C4-2B (cell line): ENCODE data around the gene RBBP8NL.
A peak's percentile ranks its signal among the peaks of the same experiment; 100 is the strongest.
"Not testable (repeated sequence)": the region's sequence is repeated elsewhere in the genome, so short reads cannot be mapped to it uniquely, and the experiment has no call there.

Experiments used
- H3K27ac ChIP-seq: fragments of 450-650 bp; 2 replicates; pipeline ENCODE4 v1.5.1; 2017
- ZFX ChIP-seq: fragments of 450-650 bp; IDR thresholded peaks from 2 replicates; pipeline ENCODE4 v1.6.1; 2017
- TF ChIP-seq, protein P1 (sequence below): fragments of 450-650 bp; conservative IDR thresholded peaks from 2 replicates; pipeline ENCODE4 v1.5.1; 2017; ENCODE audit warnings: mild to moderate bottlenecking

Gene RBBP8NL

DNA sequence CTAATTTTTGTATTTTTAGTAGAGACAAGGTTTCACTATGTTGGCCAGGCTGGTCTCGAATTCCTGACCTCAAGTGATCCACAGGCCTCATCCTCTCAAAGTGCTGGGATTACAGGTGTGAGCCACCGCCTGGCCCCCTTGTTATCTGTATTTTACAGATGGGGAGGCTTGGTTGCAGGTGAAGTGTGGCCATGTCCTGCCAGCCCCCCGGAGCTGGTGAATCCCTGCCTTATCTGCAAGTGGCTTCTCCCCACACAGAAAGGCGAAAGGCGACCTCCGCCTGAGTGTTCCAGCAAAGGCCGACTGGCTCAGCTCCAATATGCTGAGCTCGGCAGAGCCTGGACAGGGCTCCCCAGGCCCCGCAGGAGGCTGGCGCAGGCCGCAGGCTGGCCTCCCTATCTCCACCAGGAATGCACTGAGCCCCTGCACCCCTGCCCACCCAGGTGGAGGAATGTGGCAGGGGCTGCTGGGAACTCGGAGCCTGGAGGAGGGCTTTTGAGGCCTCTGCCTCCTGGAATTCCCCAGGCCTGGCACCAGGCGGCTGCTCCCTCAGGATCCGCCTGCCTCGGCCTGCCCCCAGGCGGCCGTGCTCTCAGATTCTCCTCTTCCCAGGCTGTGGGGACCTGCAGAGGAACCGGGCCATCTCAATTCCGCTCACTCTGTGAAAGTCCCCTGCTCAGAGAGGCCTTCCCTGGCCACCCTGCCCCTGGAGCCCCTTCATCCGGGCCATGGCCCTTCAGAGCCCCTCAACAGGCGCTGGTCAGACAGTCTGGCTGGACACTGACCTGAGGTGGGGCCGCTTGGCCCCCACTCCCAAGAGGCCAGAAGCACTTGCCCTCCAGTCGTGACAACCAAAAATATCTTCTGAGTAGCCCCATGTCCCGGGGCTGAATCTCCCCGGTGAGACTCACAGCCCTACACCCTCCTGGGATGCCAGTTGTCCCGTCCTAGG lies 51.0 kb downstream of the RBBP8NL start:
- no peak overlapping the region for H3K27ac ChIP-seq
- TF ChIP-seq, protein P1, sequence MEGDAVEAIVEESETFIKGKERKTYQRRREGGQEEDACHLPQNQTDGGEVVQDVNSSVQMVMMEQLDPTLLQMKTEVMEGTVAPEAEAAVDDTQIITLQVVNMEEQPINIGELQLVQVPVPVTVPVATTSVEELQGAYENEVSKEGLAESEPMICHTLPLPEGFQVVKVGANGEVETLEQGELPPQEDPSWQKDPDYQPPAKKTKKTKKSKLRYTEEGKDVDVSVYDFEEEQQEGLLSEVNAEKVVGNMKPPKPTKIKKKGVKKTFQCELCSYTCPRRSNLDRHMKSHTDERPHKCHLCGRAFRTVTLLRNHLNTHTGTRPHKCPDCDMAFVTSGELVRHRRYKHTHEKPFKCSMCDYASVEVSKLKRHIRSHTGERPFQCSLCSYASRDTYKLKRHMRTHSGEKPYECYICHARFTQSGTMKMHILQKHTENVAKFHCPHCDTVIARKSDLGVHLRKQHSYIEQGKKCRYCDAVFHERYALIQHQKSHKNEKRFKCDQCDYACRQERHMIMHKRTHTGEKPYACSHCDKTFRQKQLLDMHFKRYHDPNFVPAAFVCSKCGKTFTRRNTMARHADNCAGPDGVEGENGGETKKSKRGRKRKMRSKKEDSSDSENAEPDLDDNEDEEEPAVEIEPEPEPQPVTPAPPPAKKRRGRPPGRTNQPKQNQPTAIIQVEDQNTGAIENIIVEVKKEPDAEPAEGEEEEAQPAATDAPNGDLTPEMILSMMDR = no peak
- no peak for TF ChIP-seq ZFX

DNA sequence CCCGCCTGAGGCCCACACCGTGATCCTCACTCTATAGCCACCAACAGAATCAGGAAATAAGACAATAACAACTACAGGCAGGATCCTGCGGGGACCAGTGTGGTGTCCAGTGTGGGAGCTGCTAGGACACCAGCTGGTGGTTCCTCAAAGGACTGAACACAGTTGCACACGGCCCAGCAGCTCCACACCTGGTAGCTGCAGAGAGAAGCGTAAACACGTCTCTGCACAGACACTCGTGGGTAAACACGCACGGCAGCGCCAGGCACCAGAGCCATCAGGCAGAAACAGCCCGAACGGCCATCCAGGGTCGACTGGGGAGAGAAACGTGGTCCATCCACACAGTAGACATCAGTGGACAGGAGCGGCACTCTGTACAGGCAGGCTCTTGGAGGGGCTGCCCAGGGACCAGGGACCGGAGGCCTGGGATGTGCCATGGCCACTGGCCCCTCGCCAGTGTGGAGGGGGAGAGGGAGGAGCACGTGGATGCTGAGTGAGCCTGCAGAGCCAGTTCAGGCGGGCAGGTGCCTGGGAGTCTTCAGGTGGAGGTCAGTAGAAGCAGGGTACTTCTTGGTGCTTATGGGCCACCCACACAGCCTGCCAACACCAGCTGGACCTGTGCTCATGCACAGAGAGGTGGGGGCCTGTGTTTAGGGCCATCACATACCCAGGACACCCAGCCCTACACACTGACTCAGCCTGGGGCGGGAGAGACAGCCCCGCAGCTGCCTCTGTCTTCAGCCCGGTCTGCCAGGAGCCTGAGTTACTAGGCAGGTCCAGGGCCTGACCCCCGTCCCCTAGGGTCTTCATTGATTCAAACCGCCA lies 52.8 kb downstream of the RBBP8NL start:
- peak overlapping the region; percentile 3 for H3K27ac ChIP-seq
- TF ChIP-seq, protein P1 = no peak
- no peak for TF ChIP-seq ZFX

GRCh38 chr20:62373631-62374179 lies 53.6 kb downstream of the RBBP8NL start:
- H3K27ac ChIP-seq = not testable (repeated sequence)

DNA sequence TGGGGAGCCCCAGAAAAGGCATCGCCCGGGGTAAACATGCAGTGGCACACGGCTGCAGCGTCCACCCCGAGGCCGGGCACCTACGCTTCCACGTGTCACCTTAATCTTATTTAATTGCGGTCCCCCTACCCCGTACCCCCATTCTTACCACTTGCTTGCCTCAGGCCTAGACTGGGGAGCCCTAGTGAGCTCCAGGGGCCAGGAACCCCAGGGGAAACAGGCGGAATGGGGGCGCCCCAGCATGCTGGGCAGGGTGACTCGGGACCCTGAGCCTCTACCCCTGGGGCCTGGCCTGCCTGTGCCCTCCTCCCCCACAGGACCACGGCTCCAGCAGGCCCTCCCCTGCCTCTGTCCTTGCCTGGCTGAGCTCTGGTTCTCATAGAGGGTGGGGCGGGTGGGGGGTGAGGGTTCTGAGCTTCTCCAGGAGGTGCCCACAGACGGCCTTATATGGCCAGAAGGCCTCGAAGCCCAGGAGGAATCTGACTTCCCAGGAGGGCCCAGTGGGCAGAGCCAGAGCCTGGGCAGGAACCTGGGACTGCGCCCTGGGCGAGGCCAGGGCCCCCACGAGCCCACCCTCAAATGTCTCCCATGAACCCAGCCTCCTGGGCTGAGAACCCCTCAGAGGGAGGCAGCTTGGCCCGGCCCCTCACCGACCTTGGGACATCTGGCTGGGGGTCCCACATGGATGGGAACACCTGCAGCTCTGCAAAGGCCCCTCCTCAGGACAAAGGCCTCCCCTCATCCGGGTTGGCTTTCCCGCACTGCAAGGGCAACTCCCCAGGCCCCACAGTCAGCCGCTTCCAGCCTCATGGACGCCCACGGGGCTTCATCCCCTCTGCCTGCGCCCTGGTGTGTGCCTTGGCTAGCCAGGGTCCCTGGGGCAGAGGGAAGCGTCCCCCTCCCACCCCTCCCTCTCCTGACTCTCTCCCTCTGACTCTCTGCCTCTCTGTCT lies 55.0 kb downstream of the RBBP8NL start:
- TF ChIP-seq, protein P1 = no peak
- TF ChIP-seq ZFX = no peak
- no peak overlapping the region for H3K27ac ChIP-seq

DNA sequence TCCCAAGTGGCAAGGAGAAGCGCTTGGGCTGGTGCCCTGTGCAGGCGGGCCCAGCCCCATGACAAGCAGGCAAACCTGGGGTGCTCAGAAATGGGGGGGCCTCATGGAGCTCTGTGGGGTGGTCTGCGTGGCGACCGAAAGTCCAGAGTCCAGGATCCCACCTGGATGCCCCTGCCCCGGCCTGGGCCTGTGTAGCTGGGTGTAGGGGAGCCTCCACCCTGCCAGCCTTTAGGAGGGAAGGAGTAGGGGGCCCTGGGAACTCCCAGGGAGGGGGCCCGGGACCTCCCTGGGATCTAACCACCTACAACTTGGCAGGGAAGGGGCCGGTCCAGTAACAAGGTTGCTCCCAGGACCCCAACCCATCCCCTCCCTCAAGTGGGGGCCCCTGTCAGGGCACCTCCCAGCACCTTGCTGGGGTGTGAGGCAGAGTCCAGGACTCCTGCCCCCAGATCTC lies 55.7 kb downstream of the RBBP8NL start:
- no peak overlapping the region for H3K27ac ChIP-seq
- TF ChIP-seq, protein P1 = no peak
- no peak for TF ChIP-seq ZFX

- no peak overlapping the region for H3K27ac ChIP-seq
- no peak for TF ChIP-seq ZFX
- TF ChIP-seq, protein P1 = no peak
These were observed 56.3 kb downstream of the RBBP8NL start for GRCh38 chr20:62370807-62371587.
